ENCODE results near the gene C4B. TPM values are rescaled to one million over a fixed set of nuclear protein-coding genes. Genes with fewer than 3 reads are reported as not detected.

C4B gene
- total and polyA plus RNA-seq, 9 of the 15 experiments (the other 6 are each of a cell fraction or from before 2014, with no cell fraction given) = 0.32 to 8.8 (median 5.4) TPM

- TF ChIP-seq E2F6 (IDR thresholded peaks at IDR 0.05; ENCODE audit: borderline replicate concordance in 1 of 2, extremely low read depth in 1 of 2, insufficient read depth in 1 of 2, insufficient read length in 1 of 2, low read depth in 1 of 2, low read length in 1 of 2, poor library complexity in 1 of 2, severe bottlenecking in 1 of 2) (peak in 1 of 2 experiments; percentile 61), NONO (IDR thresholded peaks at IDR 0.05; ENCODE audit: low read depth in 2 of 2, low read length in 1 of 2) (0 out of 4 replicates have a peak, but pooled peaks of 1 of the 2 experiments have one; percentile 19), FOXJ3 (CRISPR knock-in tag; IDR thresholded peaks at IDR 0.05) (no peak), ZC3H11A (IDR thresholded peaks at IDR 0.05; ENCODE audit: low read depth, low read length) (peak; percentile 39; the same call in 1 of the 2 replicates), HMGN3 (IDR thresholded peaks at IDR 0.05; ENCODE audit: borderline replicate concordance, extremely low read depth, insufficient read length, low read depth, low read length) (peak; percentile 54), ZFP36 (IDR thresholded peaks at IDR 0.05; ENCODE audit: low read depth, low read length, partially characterized antibody) (peak; percentile 28), MYNN (IDR thresholded peaks at IDR 0.05) (0 out of 2 replicates have a peak, but pooled peaks have one; percentile 55), MYNN (CRISPR knock-in tag; IDR thresholded peaks at IDR 0.05) (no peak), RB1 (IDR thresholded peaks at IDR 0.05; ENCODE audit: low read depth) (peak; percentile 75; the same call in 1 of the 2 replicates), ZNF436 (CRISPR knock-in tag; IDR thresholded peaks at IDR 0.05) (no peak), KLF16 (IDR thresholded peaks at IDR 0.05) (peak; percentile 48; the same call in 1 of the 2 replicates), SP1 (CRISPR knock-in tag; IDR thresholded peaks at IDR 0.05) (peak; percentile 67), ZNF57 (CRISPR knock-in tag; IDR thresholded peaks at IDR 0.05) (no peak), CREM (IDR thresholded peaks at IDR 0.05; ENCODE audit: low read depth) (peak; percentile 60; the same call in 1 of the 2 replicates)
- TF ChIP-seq, protein P1, sequence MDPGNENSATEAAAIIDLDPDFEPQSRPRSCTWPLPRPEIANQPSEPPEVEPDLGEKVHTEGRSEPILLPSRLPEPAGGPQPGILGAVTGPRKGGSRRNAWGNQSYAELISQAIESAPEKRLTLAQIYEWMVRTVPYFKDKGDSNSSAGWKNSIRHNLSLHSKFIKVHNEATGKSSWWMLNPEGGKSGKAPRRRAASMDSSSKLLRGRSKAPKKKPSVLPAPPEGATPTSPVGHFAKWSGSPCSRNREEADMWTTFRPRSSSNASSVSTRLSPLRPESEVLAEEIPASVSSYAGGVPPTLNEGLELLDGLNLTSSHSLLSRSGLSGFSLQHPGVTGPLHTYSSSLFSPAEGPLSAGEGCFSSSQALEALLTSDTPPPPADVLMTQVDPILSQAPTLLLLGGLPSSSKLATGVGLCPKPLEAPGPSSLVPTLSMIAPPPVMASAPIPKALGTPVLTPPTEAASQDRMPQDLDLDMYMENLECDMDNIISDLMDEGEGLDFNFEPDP (CRISPR knock-in tag; IDR thresholded peaks at IDR 0.05) = 0 out of 2 replicates have a peak, but pooled peaks have one; percentile 76
- TF ChIP-seq, protein P2, sequence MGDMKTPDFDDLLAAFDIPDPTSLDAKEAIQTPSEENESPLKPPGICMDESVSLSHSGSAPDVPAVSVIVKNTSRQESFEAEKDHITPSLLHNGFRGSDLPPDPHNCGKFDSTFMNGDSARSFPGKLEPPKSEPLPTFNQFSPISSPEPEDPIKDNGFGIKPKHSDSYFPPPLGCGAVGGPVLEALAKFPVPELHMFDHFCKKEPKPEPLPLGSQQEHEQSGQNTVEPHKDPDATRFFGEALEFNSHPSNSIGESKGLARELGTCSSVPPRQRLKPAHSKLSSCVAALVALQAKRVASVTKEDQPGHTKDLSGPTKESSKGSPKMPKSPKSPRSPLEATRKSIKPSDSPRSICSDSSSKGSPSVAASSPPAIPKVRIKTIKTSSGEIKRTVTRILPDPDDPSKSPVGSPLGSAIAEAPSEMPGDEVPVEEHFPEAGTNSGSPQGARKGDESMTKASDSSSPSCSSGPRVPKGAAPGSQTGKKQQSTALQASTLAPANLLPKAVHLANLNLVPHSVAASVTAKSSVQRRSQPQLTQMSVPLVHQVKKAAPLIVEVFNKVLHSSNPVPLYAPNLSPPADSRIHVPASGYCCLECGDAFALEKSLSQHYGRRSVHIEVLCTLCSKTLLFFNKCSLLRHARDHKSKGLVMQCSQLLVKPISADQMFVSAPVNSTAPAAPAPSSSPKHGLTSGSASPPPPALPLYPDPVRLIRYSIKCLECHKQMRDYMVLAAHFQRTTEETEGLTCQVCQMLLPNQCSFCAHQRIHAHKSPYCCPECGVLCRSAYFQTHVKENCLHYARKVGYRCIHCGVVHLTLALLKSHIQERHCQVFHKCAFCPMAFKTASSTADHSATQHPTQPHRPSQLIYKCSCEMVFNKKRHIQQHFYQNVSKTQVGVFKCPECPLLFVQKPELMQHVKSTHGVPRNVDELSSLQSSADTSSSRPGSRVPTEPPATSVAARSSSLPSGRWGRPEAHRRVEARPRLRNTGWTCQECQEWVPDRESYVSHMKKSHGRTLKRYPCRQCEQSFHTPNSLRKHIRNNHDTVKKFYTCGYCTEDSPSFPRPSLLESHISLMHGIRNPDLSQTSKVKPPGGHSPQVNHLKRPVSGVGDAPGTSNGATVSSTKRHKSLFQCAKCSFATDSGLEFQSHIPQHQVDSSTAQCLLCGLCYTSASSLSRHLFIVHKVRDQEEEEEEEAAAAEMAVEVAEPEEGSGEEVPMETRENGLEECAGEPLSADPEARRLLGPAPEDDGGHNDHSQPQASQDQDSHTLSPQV (IDR thresholded peaks at IDR 0.05) = peak; percentile 86
- TF ChIP-seq, protein P3, sequence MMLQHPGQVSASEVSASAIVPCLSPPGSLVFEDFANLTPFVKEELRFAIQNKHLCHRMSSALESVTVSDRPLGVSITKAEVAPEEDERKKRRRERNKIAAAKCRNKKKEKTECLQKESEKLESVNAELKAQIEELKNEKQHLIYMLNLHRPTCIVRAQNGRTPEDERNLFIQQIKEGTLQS (IDR thresholded peaks at IDR 0.05) = no peak
- TF ChIP-seq, protein P3 (CRISPR knock-in tag; conservative IDR thresholded peaks at IDR 0.05) = peak; percentile 54; the same call in 1 of the 2 replicates
Measured at GRCh38 chr6:32047855-32048766, 33.5 kb downstream of the C4B start (continued).

Data from K562 (cell line).